Cardiac muscle cell (in vitro differentiated cells and primary cell): Measurements from ENCODE around the gene ZNF770. TPM values are rescaled to one million over a fixed set of nuclear protein-coding genes. Genes with fewer than 3 reads are reported as not detected.
"Not testable (repeated sequence)": the region's sequence is repeated elsewhere in the genome, so short reads cannot be mapped to it uniquely, and the experiment has no call there.

Experiments used
- DNase-seq, 2 donors: peaks; one replicate each; pipeline versions ENCODE4 v3.0.0 to v3.0.0-alpha.2; 2010 to 2017; ENCODE audit warnings: low read depth in 1 of 2, low spot score in 1 of 2
- H3K27ac ChIP-seq: fragments of 200-600 bp; sonication (generic); 2 replicates; pipeline ENCODE4 v1.5.1; 2016
- H3K27me3 ChIP-seq: fragments of 200-600 bp; sonication (generic); 2 replicates; pipeline ENCODE4 v1.6.0; 2016; ENCODE audit warnings: control low read depth
- H3K36me3 ChIP-seq: fragments of 200-600 bp; sonication (generic); 2 replicates; pipeline ENCODE4 v1.5.1; 2016; ENCODE audit warnings: control low read depth
- H3K4me1 ChIP-seq: fragments of 200-600 bp; sonication (generic); 2 replicates; pipeline ENCODE4 v1.8.1; 2017; ENCODE audit warnings: low read depth, mild to moderate bottlenecking, mixed run types
- H3K4me3 ChIP-seq: fragments of 200-600 bp; sonication (generic); 2 replicates; pipeline ENCODE4 v1.5.1; 2016; ENCODE audit warnings: mild to moderate bottlenecking
- H3K9me3 ChIP-seq: fragments of 200-600 bp; sonication (generic); 2 replicates; pipeline ENCODE4 v1.5.1; 2017; ENCODE audit warnings: low read depth, mild to moderate bottlenecking, control low read depth
- CTCF ChIP-seq: IDR thresholded peaks from 2 replicates; pipeline ENCODE4 v1.5.1; 2012; ENCODE audit warnings: low read depth, mild to moderate bottlenecking, low read length
- polyA plus RNA-seq: library from polyadenylated mRNA; unstranded; fragments of >200 nt; fragmentation: Nextera tagmentation; extraction: Ambion mirVana; gene quantifications from 2 replicates; pipeline ENCODE4 v1.2.1, GENCODE V29; 2016
- total RNA-seq: library from RNA; depleted of rRNA; stranded (reverse); fragments of >200 nt; gene quantifications from 2 replicates; pipeline ENCODE4 v1.2.3, GENCODE V29; 2016

The ZNF770 gene
- total and polyA plus RNA-seq, 2 experiments from 2014 or later: 28.9 to 53.8 TPM

DNA sequence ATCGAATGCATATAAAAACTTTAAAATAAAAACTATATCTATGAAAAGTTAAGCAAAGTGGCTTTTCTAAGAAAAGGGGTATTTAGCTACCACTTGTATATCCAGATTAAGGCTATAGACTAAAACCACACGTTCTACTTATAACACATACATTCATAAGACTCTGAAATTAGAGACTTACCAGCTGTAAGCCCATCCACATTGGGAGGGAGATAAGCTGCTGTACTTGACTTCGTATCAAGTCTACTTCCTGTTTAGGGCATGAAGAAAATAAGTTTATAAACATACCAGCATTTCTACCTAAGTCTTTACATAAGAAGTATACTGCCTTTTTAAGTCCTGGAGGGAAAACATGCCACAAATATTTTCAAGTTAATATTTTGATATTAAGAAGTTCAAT is 46.3 kb downstream of the ZNF770 start:
- TF ChIP-seq CTCF: no peak
- no peak overlapping the region for H3K27ac ChIP-seq
- no peak overlapping the region for H3K4me3 ChIP-seq
- no peaks in the 10 kb centered on the region for H3K27me3 ChIP-seq
- H3K9me3 ChIP-seq: no peaks in the 10 kb centered on the region
- H3K4me1 ChIP-seq: no peaks in the 10 kb centered on the region
- DNase-seq: peak in 1 of 2 donors; percentile 15
- peaks cover 69% of the 10 kb centered on the region for H3K36me3 ChIP-seq

- Histone ChIP-seq H3K9me3 (no peaks in the 10 kb centered on the region), H3K36me3 (peaks cover 71% of the 10 kb centered on the region), H3K27ac (no peak overlapping the region), H3K27me3 (no peaks in the 10 kb centered on the region), H3K4me1 (no peaks in the 10 kb centered on the region), H3K4me3 (no peak overlapping the region)
- no peak for DNase-seq
- TF ChIP-seq CTCF: no peak
Measured at GRCh38 chr15:34941185-34941698, 46.8 kb downstream of the ZNF770 start.

DNA sequence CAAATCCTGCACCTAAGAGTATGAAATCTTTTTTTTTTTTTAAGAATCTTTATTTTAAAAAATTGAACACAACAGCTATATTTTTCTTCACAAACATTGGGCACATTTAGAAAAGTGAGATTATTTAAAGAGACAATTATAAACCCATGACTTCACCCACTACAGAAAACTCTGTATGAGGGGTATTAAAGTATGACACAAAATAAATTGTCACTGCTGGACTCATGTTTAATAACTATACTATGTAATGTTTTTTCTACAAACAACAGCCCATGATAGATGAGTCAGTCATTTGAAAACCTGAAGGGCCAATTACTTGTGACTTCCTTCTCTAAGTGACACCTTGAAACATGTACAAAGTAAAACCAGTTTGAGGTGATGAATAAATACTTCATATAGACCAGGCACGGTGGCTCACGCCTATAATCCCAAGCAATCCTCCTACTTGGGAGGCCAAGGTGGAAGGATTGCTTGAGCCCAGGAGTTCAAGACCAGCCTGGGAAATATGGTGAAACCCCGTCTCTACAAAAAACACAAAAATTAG is 54.6 kb downstream of the ZNF770 start:
- Histone ChIP-seq H3K27ac (no peak overlapping the region), H3K36me3 (peaks cover 71% of the 10 kb centered on the region), H3K9me3 (no peaks in the 10 kb centered on the region), H3K4me1 (no peaks in the 10 kb centered on the region), H3K4me3 (no peak overlapping the region), H3K27me3 (no peaks in the 10 kb centered on the region)
- TF ChIP-seq CTCF: no peak
- DNase-seq: no peak

DNA sequence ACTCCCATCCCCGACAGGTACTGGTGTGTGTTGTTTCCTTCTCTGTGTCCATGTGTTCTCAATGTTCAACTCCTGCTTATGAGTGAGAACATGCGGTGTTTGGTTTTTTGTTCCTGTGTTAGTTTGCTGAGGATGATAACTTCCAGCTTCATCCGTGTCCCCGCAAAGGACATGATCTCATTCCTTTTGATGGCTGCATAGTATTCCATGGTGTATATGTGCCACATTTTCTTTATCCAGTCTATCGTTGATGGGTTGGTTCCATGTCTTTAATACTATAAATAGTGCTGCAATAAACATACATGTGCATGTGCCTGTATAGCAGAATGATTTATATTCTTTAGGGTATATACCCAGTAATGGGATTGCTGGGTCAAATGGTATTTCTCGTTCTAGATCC is 59.7 kb downstream of the ZNF770 start:
- not testable (repeated sequence) for H3K4me1 ChIP-seq, DNase-seq
- H3K36me3 ChIP-seq: peaks cover 66% of the 10 kb centered on the region

More for the DNA sequence above, 59.7 kb downstream of the ZNF770 start:
- H3K27ac ChIP-seq, H3K9me3 ChIP-seq, H3K4me3 ChIP-seq, H3K27me3 ChIP-seq: not testable (repeated sequence)

Other genes with a start within 250 kb of the ZNF770 start
- 0.45 and 0.56 TPM in 2 replicates for gene GJD2, start 233.3 kb downstream of the ZNF770 start, total RNA-seq
- gene GJD2, start 233.3 kb downstream of the ZNF770 start, polyA plus RNA-seq: not detected in 2 replicates
- gene ACTC1, start 192.7 kb downstream of the ZNF770 start, total RNA-seq: 1,687 and 2,394 TPM in 2 replicates
- 7,757 and 12,075 TPM in 2 replicates for gene ACTC1, start 192.7 kb downstream of the ZNF770 start, polyA plus RNA-seq
- gene AQR, start 18.5 kb downstream of the ZNF770 start, total RNA-seq: 16.0 and 20.6 TPM in 2 replicates
- gene AQR, start 18.5 kb downstream of the ZNF770 start, polyA plus RNA-seq: 14.6 and 14.7 TPM in 2 replicates
- not detected in 2 replicates for gene NANOGP8, start 97.0 kb upstream of the ZNF770 start, total RNA-seq
- gene NANOGP8, start 97.0 kb upstream of the ZNF770 start, polyA plus RNA-seq: 0.25 TPM in 1 of 2 replicates, not detected in the other